Activated T-cell treated with anti-CD3 and anti-CD28 coated beads for 1 hour (primary cell): ENCODE measurements around the gene EFHD2.
"Not testable (repeated sequence)": the region's sequence is repeated elsewhere in the genome, so short reads cannot be mapped to it uniquely, and the experiment has no call there.

ENCODE experiments used
- DNase-seq: peaks from one replicate; pipeline ENCODE4 v3.0.0-alpha.2; 2020; ENCODE audit warnings: low read depth

The EFHD2 gene

GRCh38 chr1:15412175-15412800, 2.6 kb downstream of the EFHD2 start:
- peak; percentile 12 for DNase-seq

GRCh38 chr1:15412843-15413242, 3.2 kb downstream of the EFHD2 start:
- no peak for DNase-seq

- DNase-seq = no peak
Measured at GRCh38 chr1:15413563-15414444, 4.1 kb downstream of the EFHD2 start.

- no peak for DNase-seq
Measured at GRCh38 chr1:15414445-15414983, 4.8 kb downstream of the EFHD2 start.

- peak; percentile 30 for DNase-seq
Measured at GRCh38 chr1:15417059-15417934, 7.6 kb downstream of the EFHD2 start.

- DNase-seq = no peak
Measured at GRCh38 chr1:15418806-15419515, 9.3 kb downstream of the EFHD2 start.

- DNase-seq = no peak
Measured at GRCh38 chr1:15420853-15421465, 11.3 kb downstream of the EFHD2 start.

GRCh38 chr1:15422871-15423270, 13.2 kb downstream of the EFHD2 start:
- DNase-seq = no peak

- DNase-seq = no peak
Measured at GRCh38 chr1:15423355-15424077, 13.8 kb downstream of the EFHD2 start.

- DNase-seq = no peak
Measured at GRCh38 chr1:15424146-15424667, 14.5 kb downstream of the EFHD2 start.

- no peak for DNase-seq
Measured at GRCh38 chr1:15424981-15425380, 15.3 kb downstream of the EFHD2 start.

- DNase-seq = no peak
Measured at GRCh38 chr1:15425521-15425920, 15.8 kb downstream of the EFHD2 start.

GRCh38 chr1:15425958-15426357, 16.3 kb downstream of the EFHD2 start:
- no peak for DNase-seq

GRCh38 chr1:15426492-15427279, 17.0 kb downstream of the EFHD2 start:
- DNase-seq = no peak

GRCh38 chr1:15427280-15427666, 17.6 kb downstream of the EFHD2 start:
- no peak for DNase-seq

- DNase-seq = not testable (repeated sequence)
Measured at GRCh38 chr1:15428252-15428651, 18.6 kb downstream of the EFHD2 start.

- no peak for DNase-seq
Measured at GRCh38 chr1:15428815-15429435, 19.2 kb downstream of the EFHD2 start.

GRCh38 chr1:15429701-15430149, 20.0 kb downstream of the EFHD2 start:
- DNase-seq = no peak
